Astrocyte (in vitro differentiated cells and primary cell): ENCODE measurements around the gene MAT2A. TPM values are rescaled to one million over a fixed set of nuclear protein-coding genes. Genes with fewer than 3 reads are reported as not detected.

Experiments used
- DNase-seq: peaks from one replicate; pipeline ENCODE4 v3.0.0-alpha.2; 2010; ENCODE audit warnings: low read depth
- FAIRE-seq: peaks from 2 replicates; lab custom pipeline; 2011; peaks lifted over from hg19 to GRCh38; lab: Jason Lieb, UNC
- H2AFZ ChIP-seq: 2 replicates; pipeline ENCODE4 v1.6.0; 2012; ENCODE audit warnings: low read depth, low read length, inconsistent platforms
- H3K27ac ChIP-seq: 2 replicates; pipeline ENCODE4 v1.5.1; 2011; ENCODE audit warnings: low read depth, low read length, inconsistent platforms
- H3K27me3 ChIP-seq: 2 replicates; pipeline ENCODE4 v1.6.0; 2011; ENCODE audit warnings: low read length, inconsistent platforms; ENCODE audit not compliant: insufficient read depth
- H3K36me3 ChIP-seq: 2 replicates; pipeline ENCODE4 v1.5.1; 2011; ENCODE audit warnings: low read length, inconsistent platforms; ENCODE audit not compliant: insufficient read depth
- H3K4me1 ChIP-seq: 2 replicates; pipeline ENCODE4 v1.5.1; 2011; ENCODE audit warnings: low read length, inconsistent platforms; ENCODE audit not compliant: insufficient read depth
- H3K4me2 ChIP-seq: 2 replicates; pipeline ENCODE4 v1.6.0; 2012; ENCODE audit warnings: low read length, inconsistent platforms
- H3K4me3 ChIP-seq: 2 replicates; pipeline ENCODE4 v1.5.1; 2011; ENCODE audit warnings: low read depth, mild to moderate bottlenecking, low read length, inconsistent platforms; ENCODE audit not compliant: insufficient read depth
- H3K79me2 ChIP-seq: 2 replicates; pipeline ENCODE4 v1.6.0; 2012; ENCODE audit warnings: mild to moderate bottlenecking, low read length, inconsistent platforms; ENCODE audit not compliant: insufficient read depth
- H3K9ac ChIP-seq: 2 replicates; pipeline ENCODE4 v1.6.0; 2012; ENCODE audit warnings: mild to moderate bottlenecking, low read length, inconsistent platforms
- H3K9me3 ChIP-seq: 2 replicates; pipeline ENCODE4 v1.5.1; 2012; ENCODE audit warnings: low read depth, mild to moderate bottlenecking, low read length, inconsistent platforms; ENCODE audit not compliant: insufficient read depth
- H4K20me1 ChIP-seq: 2 replicates; pipeline ENCODE4 v1.6.0; 2012; ENCODE audit warnings: low read length, inconsistent platforms; ENCODE audit not compliant: insufficient read depth
- H3K27ac Mint-ChIP-seq: one replicate; pipeline ENCODE4 v1.8.0; 2021; ENCODE audit warnings: mild to moderate bottlenecking, mixed read lengths; ENCODE audit not compliant: unreplicated experiment
- H3K27me3 Mint-ChIP-seq: one replicate; pipeline ENCODE4 v1.8.0; 2021; ENCODE audit warnings: low read depth, mixed read lengths; ENCODE audit not compliant: unreplicated experiment
- H3K36me3 Mint-ChIP-seq: one replicate; pipeline ENCODE4 v1.8.0; 2021; ENCODE audit warnings: low read depth, mixed read lengths; ENCODE audit not compliant: unreplicated experiment
- H3K4me1 Mint-ChIP-seq: one replicate; pipeline ENCODE4 v1.8.0; 2021; ENCODE audit warnings: low read depth, mixed read lengths; ENCODE audit not compliant: unreplicated experiment
- H3K4me3 Mint-ChIP-seq: one replicate; pipeline ENCODE4 v1.8.0; 2021; ENCODE audit warnings: mild to moderate bottlenecking, moderate library complexity, mixed read lengths; ENCODE audit not compliant: unreplicated experiment
- H3K9me3 Mint-ChIP-seq: one replicate; pipeline ENCODE4 v1.8.0; 2021; ENCODE audit warnings: mild to moderate bottlenecking, mixed read lengths; ENCODE audit not compliant: unreplicated experiment
- EZH2 ChIP-seq: IDR thresholded peaks from 2 replicates; pipeline ENCODE4 v1.6.1; 2012; ENCODE audit warnings: mild to moderate bottlenecking, low read length, inconsistent platforms; ENCODE audit not compliant: insufficient read depth
- total RNA-seq: library from RNA; stranded (reverse); gene quantifications from 2 replicates; pipeline ENCODE4 v1.2.1, GENCODE V29; 2021
- TF ChIP-seq, protein P1 (sequence below): IDR thresholded peaks from 2 replicates; pipeline ENCODE4 v1.5.1; 2011; ENCODE audit warnings: low read depth, mild to moderate bottlenecking, inconsistent platforms, low read length, moderate library complexity; ENCODE audit not compliant: insufficient read depth

MAT2A gene
- total RNA-seq, 1 donor from 2014 or later, result 180 TPM

GRCh38 chr2:85545780-85546240, 6.8 kb downstream of the MAT2A start:
- FAIRE-seq (no peak), DNase-seq (no peak)
- H3K27me3 ChIP-seq, result no peaks in the 10 kb centered on the region
- no peak for TF ChIP-seq EZH2
- no peaks in the 10 kb centered on the region for H3K9me3 ChIP-seq
- no peak overlapping the region for H3K4me3 ChIP-seq
- H3K4me1 Mint-ChIP-seq, result peaks cover 42% of the 10 kb centered on the region
- no peak overlapping the region for H3K9ac ChIP-seq
- H3K4me2 ChIP-seq, result no peak overlapping the region
- H2AFZ ChIP-seq, result no peak overlapping the region
- H3K36me3 Mint-ChIP-seq, result peaks cover 33% of the 10 kb centered on the region
- H3K27me3 Mint-ChIP-seq, result no peaks in the 10 kb centered on the region
- peaks cover 69% of the 10 kb centered on the region for H4K20me1 ChIP-seq
- no peak overlapping the region for H3K27ac Mint-ChIP-seq
- peaks cover 25% of the 10 kb centered on the region for H3K79me2 ChIP-seq
- no peak overlapping the region for H3K4me3 Mint-ChIP-seq
- H3K36me3 ChIP-seq, result peaks cover 66% of the 10 kb centered on the region
- no peak overlapping the region for H3K27ac ChIP-seq
- H3K4me1 ChIP-seq, result peaks cover 25% of the 10 kb centered on the region
- H3K9me3 Mint-ChIP-seq, result no peaks in the 10 kb centered on the region

DNA sequence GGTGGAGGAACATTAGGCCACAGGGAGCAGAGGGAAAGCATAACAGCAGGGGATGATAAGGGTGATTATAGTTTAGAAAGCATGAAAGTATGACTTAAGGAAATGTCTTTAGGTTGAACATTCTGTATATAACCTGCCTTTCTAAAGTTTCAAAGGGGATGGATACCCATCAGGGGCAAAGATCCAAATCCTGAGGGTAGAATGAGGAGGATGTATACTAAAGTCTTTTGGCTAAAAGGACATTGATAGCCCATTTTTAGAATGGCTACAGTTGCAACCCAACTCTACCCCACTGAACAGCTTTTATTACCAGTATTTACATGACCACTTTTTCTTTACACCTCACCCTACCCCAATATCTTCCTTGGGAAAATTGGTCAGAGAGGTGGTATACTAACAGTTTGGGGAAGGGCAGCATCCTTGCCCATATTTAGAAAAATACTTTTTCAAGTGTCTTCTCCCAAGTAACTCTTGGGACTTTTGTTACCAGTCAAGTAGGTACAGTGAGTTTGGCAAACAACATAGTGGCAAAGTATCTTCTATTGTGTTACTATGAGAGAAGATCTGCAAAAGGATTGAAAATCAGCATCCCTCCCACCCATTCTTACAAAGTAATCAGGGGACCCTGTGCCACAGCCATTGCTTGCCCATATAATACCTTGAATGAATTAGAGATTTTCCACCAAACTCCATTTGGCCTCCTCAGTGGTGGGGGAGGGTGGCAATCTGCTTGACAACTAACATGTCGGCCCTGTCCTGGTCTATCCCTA, 8.3 kb downstream of the MAT2A start:
- FAIRE-seq (no peak), DNase-seq (no peak)
- Histone ChIP-seq H3K27me3 (no peaks in the 10 kb centered on the region), H3K9me3 (no peaks in the 10 kb centered on the region), H4K20me1 (peaks cover 56% of the 10 kb centered on the region), H3K27ac (no peak overlapping the region), H3K4me1 (peaks cover 14% of the 10 kb centered on the region), H2AFZ (no peak overlapping the region), H3K4me3 (no peak overlapping the region), H3K36me3 (peaks cover 65% of the 10 kb centered on the region), H3K9ac (no peak overlapping the region), H3K79me2 (peaks cover 11% of the 10 kb centered on the region), H3K4me2 (no peak overlapping the region)
- peaks cover 32% of the 10 kb centered on the region for H3K4me1 Mint-ChIP-seq
- TF ChIP-seq, protein P1, sequence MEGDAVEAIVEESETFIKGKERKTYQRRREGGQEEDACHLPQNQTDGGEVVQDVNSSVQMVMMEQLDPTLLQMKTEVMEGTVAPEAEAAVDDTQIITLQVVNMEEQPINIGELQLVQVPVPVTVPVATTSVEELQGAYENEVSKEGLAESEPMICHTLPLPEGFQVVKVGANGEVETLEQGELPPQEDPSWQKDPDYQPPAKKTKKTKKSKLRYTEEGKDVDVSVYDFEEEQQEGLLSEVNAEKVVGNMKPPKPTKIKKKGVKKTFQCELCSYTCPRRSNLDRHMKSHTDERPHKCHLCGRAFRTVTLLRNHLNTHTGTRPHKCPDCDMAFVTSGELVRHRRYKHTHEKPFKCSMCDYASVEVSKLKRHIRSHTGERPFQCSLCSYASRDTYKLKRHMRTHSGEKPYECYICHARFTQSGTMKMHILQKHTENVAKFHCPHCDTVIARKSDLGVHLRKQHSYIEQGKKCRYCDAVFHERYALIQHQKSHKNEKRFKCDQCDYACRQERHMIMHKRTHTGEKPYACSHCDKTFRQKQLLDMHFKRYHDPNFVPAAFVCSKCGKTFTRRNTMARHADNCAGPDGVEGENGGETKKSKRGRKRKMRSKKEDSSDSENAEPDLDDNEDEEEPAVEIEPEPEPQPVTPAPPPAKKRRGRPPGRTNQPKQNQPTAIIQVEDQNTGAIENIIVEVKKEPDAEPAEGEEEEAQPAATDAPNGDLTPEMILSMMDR, result no peak
- no peak for TF ChIP-seq EZH2
- H3K27ac Mint-ChIP-seq, result peak overlapping the region; percentile 75
- H3K4me3 Mint-ChIP-seq, result no peak overlapping the region
- H3K27me3 Mint-ChIP-seq, result no peaks in the 10 kb centered on the region
- no peaks in the 10 kb centered on the region for H3K9me3 Mint-ChIP-seq
- H3K36me3 Mint-ChIP-seq, result peaks cover 33% of the 10 kb centered on the region

GRCh38 chr2:85547859-85548607, 9.1 kb downstream of the MAT2A start:
- Histone ChIP-seq H3K4me2 (no peak overlapping the region), H3K27ac (no peak overlapping the region), H3K9ac (no peak overlapping the region), H3K36me3 (peaks cover 64% of the 10 kb centered on the region), H3K4me1 (peaks cover 10% of the 10 kb centered on the region), H3K4me3 (no peak overlapping the region), H4K20me1 (peaks cover 50% of the 10 kb centered on the region), H3K27me3 (no peaks in the 10 kb centered on the region), H3K9me3 (no peaks in the 10 kb centered on the region), H2AFZ (no peak overlapping the region), H3K79me2 (peaks cover 3% of the 10 kb centered on the region)
- H3K27ac Mint-ChIP-seq, result no peak overlapping the region
- peaks cover 25% of the 10 kb centered on the region for H3K4me1 Mint-ChIP-seq
- FAIRE-seq, result no peak
- no peak for DNase-seq
- no peak overlapping the region for H3K4me3 Mint-ChIP-seq
- peaks cover 27% of the 10 kb centered on the region for H3K36me3 Mint-ChIP-seq
- H3K27me3 Mint-ChIP-seq, result no peaks in the 10 kb centered on the region
- TF ChIP-seq, protein P1, result no peak
- TF ChIP-seq EZH2, result no peak
- no peaks in the 10 kb centered on the region for H3K9me3 Mint-ChIP-seq
